Left hindlimb (tissue), 1 donor: Measurements from ENCODE around the gene AGAP3.

Experiments
- DNase-seq: peaks from one replicate; pipeline ENCODE4 v3.0.0-alpha.2; 2018

AGAP3 gene

DNA sequence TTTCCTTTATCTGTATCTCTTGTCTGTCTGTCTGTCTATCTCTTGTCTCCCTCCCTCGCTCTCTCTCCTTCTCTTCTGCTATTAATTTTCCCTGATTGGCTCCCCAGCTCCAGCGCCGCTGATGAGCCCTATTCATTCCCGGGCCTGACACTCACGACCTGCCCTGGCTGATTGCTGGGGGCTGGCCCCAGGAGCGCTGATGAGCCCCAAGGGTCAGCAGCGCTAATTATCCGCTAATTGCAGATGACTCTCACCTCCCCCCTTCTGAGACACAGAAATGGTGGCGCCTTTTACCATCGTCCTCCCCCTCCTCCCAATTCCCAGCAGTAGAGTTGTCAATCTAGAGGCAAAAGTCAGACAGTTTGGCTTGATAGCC lies 82.5 kb downstream of the AGAP3 start:
- no peak for DNase-seq

DNA sequence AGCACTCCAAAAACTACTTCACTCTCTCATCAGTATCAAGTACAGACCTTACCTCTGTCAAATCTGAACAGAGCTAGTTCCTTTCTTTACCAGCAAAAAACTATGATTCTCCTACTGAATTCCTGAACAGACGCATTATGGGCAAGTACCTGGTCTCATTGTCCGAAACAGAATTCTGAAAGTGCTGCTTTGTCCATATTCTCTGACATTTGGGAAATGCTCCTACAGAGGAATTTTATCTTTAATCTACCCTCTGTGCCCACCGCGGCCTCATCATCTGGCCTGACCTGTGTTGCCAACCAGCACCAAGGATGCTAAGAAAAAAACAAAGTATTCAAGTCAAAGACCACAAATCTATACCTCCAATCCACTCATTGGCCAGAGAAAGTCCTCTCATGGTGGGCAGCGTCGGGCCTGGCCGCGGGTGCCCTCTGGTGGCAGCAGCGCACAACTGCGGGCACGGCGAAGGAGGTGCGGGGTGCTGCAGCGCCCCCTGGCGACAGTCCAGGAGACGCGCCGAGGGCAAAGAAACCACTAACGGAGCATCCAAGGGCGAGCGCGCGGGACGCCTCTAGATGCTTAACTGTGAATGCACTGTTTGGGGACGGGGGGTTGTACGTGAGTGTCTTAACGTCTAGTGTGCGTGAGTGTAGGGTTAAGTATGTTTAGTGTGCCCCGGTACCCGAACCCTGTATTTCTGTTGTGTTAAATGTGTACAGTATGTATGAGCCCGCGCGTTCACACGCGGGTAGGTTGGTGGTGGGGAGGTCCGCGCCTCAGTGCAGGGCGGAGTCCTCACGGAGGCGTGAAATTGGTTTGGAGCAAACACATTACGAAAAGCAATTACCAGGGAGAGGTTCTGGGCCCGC lies 86.2 kb downstream of the AGAP3 start:
- peak; percentile 82 for DNase-seq

DNA sequence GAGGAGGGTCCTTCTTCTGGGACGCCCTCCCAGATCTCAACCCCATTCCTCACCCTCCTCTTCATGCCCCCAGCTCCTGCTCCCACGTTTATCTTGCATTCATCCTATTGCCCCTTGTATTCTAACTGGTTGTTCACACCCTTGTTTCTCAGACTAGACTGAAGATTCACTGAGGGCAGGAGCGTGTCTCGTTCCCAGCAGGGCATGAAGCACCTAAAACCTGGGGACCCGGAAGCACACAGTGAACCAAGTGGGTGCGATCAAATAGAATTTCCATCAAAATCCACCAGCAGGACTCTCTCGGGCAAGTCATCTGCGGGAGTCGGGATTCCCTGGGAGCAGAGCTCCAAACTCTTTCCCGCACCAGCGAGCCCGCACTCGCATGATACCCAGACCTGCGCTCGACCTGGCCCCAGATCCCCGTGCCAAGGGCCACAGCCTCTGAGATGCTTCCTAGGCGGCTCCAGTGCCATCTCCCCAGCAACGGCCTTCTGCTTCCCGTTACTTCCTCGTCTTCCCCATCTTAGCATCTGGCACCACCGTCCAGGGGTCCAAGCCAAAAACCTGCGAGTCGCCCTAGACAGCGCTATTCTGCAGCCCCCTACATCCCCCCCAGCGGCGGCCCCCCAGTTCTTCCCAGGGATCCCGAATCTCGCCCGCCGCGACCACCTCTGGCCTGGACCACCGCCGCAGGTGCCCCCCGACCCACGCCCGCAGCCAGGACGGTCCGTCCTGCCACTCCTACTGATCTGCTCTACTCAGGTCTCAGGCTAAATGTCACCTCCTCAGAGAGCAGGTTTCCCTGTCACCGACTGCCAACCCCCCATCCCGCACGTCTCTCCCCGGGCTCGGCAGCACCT lies 87.3 kb downstream of the AGAP3 start:
- no peak for DNase-seq

DNA sequence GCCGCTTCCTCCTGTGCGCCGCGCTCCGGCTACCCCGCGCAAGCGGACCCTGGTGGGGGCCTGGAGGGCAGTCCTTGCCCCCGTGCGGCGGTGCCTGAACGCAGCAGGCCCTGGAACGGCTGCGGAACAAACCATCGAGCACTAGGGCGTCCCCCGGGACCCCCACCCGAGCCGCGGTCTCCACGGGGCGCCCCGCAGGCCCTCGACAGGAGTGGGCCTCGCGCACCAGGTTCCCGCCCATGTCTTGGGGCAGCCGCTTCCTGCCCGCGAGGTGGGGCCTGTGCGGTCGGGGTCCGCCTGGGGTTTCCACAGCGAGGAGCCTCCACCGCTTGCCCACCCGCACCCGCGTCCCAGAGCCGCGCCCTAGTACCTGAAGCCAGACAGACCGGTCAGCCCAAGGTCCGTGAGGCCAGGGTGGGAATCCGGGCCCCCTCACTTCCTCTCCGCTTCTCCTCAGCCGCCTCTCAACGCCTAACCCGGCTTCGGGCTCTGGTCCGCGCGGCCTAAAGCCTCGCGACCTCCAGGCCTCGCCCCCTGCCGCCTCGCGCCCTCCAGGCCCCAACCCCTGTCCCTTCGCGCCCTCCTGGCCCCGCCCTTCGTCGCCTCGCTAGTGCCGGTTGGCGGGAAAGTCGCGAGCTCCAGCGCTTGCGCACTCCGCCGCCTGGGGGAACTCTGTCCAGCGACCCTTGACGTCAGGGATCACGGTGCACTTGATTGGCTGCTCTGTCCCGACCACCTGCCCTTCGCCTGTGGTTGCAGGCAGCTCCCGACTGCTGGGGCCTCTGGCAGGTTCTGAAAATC lies 88.2 kb downstream of the AGAP3 start:
- DNase-seq, result no peak

DNA sequence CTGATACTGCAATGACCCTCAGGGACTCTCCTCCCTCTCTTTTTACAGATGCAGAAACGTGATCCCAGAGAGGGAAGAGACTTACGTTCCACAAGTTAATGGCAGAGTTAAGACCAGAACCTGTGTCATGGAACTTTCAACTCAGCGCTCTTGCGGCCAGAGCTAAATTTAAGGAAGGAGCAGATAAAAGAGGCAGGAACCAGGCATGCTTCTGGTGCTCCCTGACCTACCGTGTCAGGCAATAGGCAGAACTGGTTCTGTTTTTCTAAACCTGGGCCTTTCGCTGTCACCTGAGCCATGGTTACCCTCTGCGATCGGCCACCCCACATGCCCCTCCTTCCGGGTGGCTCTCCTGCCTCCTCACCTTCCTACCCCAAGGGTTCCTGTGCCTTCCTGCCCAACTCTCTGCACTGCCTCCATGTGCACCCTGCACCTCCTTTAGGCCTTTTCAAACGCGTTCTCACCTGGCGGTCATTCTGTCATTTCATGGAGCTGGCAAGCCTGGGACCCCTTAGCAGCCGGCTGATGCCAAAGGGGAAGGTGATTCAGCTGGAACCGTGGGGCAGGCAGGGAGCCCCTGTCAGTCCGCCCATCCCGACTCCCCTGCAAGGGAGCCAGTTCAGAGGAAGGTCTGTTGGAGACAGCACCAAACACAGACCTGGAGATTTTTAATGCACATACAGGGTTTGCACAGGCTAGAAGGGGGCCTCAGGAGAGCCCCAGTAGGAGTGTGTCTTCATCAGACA lies 88.9 kb downstream of the AGAP3 start:
- DNase-seq, result no peak

DNA sequence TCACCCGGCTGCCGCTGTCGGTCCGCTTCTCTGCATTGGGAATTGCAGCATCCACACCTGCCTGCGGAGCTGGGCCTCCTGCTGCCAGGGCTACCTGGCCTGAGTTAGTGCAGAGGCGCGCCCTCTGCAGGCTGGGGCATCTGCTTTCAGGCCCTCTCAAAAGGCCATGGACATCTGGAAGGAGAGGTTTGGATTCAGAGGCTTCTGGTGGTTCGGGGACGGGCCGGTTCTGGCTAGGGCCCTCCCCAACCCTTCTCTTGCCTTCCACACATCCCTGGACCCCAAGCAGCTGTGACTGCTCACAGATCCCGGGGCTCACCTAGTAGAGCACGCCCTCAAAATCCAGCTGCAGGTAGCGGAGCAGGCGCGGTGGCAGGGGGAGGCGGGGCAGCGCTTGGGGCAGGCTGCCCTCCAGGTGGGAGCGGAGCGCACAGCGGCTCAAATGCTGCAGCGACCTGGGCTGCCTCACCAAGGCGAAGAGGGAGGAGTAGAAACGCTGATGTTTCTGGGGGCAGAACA lies 89.6 kb downstream of the AGAP3 start:
- no peak for DNase-seq

DNA sequence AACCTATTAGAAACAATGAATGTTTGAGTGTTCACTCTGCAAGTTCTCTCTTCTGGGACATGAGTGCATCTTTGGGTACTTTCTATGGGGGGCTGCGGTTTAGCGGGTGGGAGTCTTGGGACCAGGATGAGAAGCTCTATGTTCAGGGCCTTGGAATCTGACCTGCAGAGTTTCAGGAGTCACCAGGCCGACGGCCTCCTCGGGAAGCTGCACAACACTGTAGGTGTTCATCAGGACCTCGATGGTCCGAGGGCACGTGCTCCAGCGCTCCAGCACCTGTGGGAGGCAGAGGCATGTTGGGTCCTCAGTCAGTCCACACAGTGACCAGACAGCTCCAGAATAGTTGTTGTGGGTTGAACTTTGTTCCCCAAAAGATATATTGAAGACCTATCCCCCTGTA lies 90.1 kb downstream of the AGAP3 start:
- no peak for DNase-seq

DNA sequence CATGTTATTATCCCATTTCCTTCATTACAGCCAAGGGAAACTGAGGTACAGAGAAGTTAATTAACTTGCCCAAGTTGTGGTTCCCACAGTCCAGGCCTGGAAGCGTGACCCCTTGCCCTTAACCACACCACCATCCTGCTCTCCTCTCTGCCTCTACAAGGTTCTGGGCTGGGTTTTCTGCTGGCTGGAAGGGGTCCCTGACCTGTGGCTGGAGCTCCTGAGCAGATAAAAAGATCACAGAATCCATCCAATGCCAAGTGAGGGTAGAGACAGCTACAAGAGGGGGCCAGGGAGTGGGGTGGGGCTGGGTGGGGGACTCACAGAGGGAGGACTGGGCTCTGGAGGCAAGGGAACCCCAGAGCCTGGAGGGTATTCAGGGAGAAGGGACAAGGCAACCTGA lies 91.0 kb downstream of the AGAP3 start:
- DNase-seq, result no peak

DNA sequence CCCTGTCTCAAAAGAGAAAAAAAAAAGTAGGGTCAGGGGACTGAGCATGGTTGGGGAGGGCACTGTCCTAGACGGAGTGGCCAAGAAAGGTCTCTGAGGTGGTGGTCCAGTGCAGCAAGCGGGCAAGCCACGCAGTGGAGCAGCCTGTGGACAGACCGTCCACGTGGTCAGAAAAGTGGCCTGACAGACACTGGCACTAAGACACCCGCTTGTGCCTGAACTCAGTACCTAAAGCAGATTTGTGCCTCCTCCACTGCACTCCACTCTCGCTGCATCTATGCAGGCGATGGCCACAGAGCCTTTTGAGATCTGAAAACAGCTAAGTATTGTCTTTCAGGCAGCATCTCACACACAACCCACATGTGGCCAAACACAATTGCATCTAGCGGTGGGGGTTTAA lies 92.0 kb downstream of the AGAP3 start:
- DNase-seq, result no peak

DNA sequence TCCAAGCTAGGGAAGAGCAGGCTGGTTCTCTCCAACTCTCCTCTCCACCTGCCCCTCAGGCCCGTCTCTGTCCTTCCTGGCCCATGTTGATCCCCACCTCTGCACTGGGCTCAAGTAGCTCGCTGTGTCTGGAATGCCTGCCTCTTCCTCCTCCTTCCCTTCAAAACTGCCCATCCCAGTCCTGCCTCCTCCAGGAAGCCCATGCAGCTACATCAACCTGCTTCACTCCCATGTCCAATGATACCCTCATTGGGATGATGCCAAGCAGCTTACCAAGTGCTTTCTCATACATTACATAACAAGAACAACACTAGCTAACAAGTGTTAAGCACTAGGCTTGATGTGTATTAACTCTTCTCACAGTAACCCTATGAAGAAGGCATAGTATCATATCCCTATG lies 92.6 kb downstream of the AGAP3 start:
- no peak for DNase-seq

DNA sequence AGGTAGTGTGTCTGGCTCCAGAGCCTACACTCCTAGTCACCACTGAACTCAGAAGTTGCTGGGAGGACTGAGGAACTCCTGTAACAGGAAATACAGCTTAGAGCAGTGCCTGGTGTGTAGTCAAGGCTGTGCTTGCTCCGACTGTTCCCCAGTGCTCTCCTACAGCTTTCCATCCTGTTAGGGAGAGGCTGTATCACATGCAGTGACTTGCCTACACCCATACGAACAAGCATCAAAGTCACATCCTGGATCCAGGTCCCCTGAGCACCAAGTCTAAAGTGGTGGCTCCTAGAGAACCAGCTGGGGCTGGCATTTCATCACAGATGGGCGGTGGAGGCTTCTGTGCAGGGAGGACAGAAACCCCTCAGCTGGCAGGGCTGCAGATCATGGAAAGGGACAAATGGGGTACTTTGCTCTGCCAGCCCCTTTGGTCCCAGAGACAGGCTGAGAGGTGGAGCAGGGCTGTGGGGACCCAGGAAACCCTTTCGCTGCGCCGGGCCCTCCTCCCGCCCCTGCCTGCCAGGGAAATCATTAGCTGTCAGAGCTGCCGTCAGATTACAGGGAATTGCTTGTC lies 93.1 kb downstream of the AGAP3 start:
- no peak for DNase-seq

DNA sequence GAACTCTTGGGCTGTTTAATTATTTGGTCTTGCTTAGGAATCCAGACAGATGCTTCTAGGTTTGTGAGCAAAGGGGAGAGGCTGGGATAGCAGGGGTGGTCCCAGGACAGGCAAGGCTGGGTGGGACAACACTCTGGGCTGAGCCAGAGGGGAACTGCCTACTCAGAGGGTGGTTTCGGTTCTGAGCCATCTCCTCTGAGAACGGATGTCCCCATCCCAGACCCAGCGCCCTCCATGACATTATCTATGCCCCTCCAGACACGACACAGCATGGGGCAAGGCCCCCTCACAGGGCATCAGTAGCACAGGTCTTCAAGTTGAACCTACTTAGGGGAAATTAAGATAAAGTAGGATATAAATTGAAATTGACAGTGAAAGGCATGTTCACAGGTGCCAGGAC lies 93.7 kb downstream of the AGAP3 start:
- DNase-seq, result no peak

DNA sequence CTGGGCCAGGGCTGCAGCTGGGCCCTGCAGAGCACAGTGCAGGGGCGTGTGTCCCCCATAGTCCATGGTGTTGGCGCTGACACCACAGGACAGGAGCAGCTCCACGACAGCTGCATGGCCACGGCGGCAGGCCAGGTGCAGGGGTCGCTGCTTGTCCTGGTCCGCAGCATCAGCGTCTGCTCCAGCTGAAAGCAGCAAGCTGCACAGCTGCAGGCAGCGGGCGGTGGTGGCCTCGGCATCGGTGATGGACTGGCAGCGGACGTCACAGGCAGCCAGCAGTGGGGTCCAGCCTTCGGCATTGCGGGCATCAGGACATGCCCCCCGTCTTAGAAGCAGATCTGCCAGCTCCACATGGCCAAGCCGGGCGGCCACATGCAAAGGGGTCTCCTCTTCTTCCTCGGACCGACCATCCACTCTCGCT lies 94.7 kb downstream of the AGAP3 start:
- peak; percentile 60 for DNase-seq

DNA sequence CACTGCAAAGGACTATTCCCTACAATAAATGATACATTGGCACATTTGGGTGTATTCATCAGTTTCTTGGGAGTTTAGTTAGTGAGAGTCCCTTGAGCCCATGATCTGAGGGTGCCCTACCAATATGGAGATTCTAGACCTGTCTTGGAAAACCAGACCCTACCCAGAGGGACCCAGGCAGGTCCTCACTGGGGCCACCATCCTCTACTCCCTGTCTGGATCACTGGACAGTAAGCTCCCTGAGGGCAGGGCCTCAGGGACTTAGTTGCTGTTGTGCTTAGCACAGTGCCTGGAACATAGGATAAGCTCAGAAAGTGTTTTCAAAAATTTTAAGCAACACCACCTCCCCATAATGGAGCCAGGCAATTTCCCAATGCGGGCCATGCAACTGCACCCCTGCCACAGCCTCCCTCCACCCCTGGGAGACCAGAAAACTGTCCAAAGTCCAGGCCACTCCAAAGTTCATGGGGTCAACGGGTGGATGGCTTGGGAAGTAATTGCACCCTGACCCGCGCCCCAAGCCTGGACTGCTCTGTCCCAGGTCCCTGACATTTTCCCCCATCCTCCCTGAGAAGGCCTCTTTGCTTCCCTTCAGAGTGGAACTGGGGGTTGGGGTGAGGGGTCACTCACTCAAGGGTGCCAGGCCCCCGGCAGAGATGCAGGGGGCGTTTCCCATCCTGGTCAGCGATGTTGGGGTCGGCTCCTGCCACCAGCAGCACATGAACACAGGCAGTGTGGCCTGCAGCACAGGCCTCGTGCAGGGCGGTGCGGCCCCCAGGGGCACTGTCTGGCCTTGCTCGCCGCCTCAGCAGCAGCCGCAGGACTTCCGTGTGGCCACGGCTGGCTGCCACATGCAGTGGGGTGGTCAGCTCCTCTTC lies 99.7 kb downstream of the AGAP3 start:
- DNase-seq, result no peak

DNA sequence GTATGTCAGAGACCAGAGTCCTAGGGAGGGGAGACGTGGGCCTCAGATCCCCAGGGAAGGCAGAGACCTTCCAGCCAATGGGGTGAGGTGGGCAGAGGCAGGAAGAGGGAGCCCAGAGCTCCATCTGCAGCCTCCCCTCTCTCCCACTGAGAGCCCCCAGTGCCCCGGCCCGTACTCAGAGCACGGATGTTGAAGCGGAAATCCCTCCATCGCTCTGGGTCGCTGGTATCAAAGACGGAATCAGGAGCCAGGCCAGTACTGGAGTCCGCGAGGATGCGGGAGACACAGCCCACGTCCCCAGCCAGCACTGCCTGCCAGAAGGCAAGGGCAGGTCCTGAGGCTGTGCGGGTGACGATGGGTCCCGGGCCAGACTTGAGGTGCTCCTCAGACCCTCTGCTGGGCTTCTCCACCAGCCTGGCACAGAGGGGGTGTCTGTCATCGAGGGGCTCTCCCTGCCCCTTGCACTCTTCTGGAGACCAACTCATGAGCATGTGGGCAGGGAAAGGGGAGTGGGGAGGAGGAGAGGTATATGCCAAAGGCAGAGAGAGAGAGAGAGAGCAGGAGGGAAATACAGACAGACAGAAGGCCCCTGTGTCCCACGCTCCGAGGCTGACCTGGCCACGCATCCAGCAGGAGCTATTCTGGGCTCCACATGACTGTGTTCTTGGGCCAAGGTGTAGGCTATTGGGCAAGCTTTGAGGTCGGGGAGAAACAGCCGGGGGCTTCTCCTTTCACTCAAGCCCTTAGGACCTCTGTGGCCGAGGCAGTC lies 100.5 kb downstream of the AGAP3 start, which contains the start of gene ASB10:
Gene ASB10, minus strand, starts transcription at position 611 of the 769 bp plus-strand sequence. Its CDS starts 120 bp downstream, at position 491.
- peak; percentile 11 for DNase-seq

DNA sequence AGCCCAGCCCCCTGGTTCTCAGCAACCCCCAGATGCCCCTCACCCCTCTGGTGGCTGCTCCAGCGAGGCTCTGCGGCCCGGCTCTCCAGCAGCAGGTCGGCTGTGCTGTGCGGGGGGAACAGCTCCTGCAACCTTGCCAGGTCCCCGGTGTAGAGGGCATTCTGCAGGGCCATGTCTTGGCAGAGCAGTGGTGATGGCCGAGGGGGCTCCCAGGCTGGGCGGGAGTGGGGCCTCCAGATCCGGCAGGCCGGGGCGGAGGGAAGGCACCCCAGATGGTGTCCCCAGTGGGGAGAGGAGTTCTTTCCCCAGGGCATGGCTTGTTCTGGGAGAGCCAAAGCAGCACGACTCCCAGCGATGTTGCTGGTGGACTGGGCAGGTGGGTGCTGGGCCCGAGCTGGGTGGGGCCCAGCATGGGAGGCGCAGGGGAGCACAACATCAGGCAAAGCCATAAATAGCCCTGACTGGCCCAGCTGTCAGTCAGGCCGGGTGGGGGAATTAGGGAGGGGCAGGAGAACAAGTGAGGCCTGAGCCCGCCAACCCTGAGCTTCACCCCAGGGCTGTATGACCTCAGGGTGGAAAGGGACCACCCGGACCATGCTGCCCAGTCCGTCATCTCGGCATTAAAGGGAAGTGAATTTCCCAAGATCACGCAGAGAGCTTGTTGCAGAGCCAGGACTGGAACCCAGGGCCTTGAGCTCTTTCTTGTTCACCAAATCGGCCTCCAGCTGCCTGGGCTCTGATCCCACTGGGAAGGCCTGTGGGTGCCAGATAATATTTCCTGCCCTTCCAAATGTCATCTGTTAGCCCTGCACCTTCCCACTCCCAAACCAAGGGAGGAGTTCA lies 101.4 kb downstream of the AGAP3 start:
- peak; percentile 29 for DNase-seq

DNA sequence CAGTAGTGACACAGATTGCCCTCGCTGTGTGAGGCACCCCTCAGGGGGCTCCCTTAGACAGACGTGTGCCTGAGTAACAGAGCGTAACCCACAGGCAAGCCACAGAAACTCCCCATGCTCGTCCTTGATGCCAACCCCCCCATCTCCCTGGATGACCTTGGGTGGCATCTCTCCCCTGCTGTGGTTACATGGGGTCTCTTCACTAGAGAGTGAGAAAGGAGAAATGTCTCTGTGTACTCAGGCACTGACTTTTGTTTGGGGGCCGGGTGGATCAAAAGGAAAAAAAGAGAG lies 101.9 kb downstream of the AGAP3 start:
- peak; percentile 28 for DNase-seq

DNA sequence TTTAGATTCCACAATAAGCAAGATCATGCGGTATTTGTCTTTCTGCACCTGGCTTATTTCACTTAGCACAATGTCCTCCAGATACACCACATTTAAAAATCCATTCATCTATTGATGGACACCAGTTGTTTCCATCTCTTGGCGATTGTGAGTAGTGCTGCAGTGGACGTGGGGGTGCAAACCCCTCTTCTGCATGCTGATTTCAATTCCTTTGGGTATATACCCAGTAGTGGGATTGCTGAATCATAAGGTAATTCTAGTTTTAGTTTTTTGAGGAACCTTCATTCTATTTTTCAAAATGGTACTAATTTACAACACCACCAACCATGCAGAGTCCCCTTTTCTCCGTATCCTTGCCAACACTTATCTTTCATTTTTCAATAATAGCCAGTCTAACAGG lies 102.8 kb downstream of the AGAP3 start:
- no peak for DNase-seq

DNA sequence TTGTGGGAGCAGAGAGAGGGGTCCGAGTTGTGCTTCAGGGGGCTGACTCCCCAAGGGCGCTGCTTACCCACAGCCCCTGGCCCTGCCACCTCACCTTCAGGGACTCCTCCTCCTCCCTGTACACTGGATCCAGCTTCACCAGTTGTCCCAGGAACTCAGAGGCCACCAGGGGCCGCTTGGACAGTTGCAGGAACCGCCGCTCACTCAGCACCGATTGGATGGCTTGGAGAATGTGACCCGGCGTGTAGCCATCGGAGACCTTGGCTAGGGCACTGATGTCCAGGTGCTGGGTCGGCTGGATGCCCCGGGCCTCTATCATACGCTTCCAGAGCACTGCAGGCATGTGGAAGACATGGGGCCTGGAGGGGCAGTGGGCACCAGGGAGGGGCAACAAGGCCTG lies 105.3 kb downstream of the AGAP3 start:
- no peak for DNase-seq
